Naive thymus-derived CD8-positive, alpha-beta T cell (primary cell): ENCODE results near the gene TDRD15. TPM values are rescaled to one million over a fixed set of nuclear protein-coding genes. Genes with fewer than 3 reads are reported as not detected.

Experiments used
- polyA plus RNA-seq, 3 donors: library from polyadenylated mRNA; unstranded; fragments of 300-500 nt; fragmentation: Illumina TruSeq; gene quantifications; one replicate each; pipeline ENCODE4 v1.2.3, GENCODE V29; 2021
- total RNA-seq, 8 experiments: library from RNA in 2 of 8; stranded (reverse) in 2 of 8; gene quantifications; one replicate each; pipeline ENCODE4 v1.2.3 and lab custom pipeline; 2021 to 2026

Gene TDRD15
- total and polyA plus RNA-seq, 5 experiments from 2014 or later: not detected

Other genes with a start within 250 kb of the TDRD15 start
- not detected for gene APOB, start 79.9 kb upstream of the TDRD15 start, total RNA-seq
- not detected for gene APOB, start 79.9 kb upstream of the TDRD15 start, polyA plus RNA-seq